GM19372 (cell line): Measurements from ENCODE around the gene DECR2.
"Not testable (repeated sequence)": the region's sequence is repeated elsewhere in the genome, so short reads cannot be mapped to it uniquely, and the experiment has no call there.

Experiments used
- ATAC-seq: cut with Tn5 transposase; IDR thresholded peaks from one replicate; pipeline ENCODE4 v1.9.1; 2021; ENCODE audit warnings: mild to moderate bottlenecking, low read depth, moderate library complexity; ENCODE audit not compliant: unreplicated experiment

The DECR2 gene

GRCh38 chr16:397736-398332 lies 3.9 kb upstream of the DECR2 start:
- no peak for ATAC-seq

DNA sequence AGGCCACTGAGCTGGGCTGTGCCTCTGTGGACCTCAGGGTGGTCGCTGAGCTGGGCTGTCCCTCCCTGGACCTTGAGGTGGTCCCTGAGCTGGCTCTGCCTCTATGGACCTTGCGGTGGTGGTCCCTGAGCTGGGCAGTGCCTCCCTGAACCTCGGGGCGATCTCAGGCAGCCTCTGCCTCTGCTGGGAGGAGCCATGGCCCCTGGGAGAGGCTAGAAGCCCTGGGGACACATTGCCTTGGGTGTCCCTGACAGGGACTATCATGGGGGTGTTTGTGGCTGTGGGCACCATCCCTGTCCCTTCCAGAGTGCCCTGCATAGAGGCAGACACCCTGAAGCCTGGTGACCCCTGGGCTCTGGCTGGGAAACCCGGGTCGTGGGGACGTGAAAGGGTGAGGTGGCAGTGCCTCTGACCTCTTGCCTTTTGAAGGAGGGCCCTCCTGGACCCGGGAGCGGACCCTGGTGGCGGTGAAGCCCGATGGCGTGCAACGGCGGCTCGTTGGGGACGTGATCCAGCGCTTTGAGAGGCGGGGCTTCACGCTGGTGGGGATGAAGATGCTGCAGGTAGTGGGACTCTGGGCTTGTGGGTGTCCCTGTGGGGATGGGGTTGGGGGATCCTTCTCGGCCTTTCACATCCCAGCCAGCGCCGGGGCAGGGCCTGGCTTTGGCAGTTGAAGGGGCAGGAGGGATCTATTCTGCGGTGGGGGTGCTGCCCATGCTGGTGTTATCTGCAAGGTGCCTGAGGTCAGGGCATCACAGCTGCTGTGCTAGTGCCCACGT lies 2.9 kb upstream of the DECR2 start:
- ATAC-seq: no peak

DNA sequence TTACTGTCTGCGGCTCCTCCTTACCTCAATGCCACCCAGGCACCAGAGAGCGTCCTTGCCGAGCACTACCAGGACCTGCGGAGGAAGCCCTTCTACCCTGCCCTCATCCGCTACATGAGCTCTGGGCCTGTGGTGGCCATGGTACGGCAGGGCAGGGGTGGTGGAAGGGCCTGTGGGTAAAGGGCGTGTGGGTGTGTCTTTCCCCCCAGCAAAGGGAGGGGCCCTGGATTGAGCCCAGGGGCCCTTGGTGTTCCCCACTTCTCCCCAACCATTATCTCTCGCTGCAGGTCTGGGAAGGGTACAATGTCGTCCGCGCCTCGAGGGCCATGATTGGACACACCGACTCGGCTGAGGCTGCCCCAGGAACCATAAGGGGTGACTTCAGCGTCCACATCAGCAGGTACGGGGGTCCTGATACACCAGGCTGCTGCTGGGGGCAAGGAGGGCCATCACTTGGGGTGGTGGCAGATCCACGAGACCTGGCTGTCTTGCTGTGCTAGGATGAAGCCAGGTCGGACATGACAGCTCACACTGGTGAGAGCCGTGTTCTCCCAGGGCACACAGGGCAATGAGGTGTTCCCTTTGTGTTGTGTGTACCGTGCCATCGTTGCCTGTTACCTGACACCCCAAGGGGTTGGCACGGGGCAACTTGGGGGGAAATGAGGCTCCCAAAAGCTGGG lies 2.2 kb upstream of the DECR2 start:
- no peak for ATAC-seq

DNA sequence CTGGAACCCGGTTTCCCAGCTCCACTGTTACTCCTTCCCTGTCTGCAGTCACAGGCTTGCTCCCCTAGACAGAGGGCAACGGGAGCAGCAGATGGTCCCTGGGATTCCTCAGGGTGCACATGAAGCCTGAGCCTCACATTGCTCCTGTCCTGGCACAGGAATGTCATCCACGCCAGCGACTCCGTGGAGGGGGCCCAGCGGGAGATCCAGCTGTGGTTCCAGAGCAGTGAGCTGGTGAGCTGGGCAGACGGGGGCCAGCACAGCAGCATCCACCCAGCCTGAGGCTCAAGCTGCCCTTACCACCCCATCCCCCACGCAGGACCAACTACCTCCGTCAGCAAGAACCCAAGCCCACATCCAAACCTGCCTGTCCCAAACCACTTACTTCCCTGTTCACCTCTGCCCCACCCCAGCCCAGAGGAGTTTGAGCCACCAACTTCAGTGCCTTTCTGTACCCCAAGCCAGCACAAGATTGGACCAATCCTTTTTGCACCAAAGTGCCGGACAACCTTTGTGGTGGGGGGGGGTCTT lies 1.6 kb upstream of the DECR2 start:
- ATAC-seq: no peak

- no peak for ATAC-seq
Observed at GRCh38 chr16:404971-405486, 3.3 kb downstream of the DECR2 start.

DNA sequence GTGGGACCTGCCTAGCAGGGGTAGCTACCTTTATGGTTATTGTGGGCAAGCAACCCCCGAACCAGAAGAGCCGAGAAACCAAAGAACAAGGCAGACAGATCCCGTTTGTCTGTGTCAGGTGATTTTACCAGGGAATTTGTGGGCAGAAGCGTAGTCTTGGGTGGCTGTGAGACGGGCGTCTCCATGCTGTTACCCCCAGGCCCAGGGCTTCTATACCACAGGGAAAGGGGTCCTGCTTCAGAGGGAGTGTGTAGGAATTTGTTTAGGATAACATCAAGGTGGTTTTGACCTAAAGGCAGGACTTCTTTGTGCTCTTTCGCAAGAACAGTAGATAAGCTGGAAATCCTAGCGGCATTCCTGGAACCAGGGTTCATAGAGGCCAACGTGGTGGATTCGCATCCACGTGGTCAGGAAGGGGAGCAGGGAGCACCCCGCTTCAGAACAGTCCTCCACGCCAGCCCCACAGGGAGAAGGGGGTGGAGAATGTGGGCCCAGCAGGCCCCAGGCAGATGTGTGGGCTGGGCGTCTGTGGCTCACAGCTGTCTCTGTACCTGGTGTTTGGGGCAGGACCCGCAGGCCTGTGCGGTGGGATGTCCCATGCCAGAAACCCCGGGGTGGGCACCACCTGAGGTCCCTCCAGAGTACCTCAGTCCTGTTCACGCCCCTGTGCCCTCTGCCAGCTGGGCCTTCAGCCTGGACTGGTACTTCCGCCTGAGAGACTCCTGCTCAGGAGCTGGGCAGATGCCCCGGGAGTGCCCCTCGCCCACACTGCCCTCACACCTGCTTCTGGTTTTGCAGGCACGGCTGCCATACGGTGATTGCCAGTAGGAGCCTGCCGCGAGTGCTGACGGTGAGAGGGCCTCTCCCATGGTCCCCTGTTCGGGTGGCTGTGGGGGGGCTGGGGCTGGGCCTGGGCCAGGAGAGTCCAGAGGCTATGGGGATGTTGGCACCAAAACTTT lies 4.1 kb downstream of the DECR2 start:
- ATAC-seq: no peak

GRCh38 chr16:407253-407652 lies 5.6 kb downstream of the DECR2 start:
- ATAC-seq: no peak

DNA sequence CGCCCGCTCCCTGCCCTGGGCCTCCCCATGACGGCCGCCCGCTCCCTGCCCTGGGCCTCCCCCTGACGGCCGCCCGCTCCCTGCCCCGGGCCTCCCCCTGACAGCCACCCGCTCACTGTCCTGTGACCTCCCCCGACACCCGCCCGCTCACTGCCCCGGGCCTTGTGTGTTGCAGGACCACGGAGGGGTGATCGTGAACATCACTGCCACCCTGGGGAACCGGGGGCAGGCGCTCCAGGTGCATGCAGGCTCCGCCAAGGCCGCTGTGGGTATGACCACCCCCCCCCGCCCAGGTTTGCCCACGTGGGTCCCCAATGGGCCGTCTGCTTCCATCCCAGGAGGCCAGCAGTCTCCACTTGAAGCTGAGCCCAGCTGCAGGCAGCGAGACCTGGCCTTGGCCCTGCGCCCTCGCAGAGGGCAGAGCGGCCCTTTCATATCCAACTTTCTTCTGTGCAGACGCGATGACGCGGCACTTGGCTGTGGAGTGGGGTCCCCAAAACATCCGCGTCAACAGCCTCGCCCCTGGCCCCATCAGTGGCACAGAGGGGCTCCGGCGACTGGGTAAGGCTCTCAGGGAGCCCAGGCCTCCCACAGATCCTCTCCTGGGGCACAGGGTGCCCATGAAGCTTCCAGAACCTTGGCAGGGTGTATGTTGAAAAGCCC lies 9.0 kb downstream of the DECR2 start:
- ATAC-seq: no peak

GRCh38 chr16:411576-412265 lies 10.0 kb downstream of the DECR2 start:
- no peak for ATAC-seq

GRCh38 chr16:414395-415169 lies 12.9 kb downstream of the DECR2 start:
- no peak for ATAC-seq

- ATAC-seq: not testable (repeated sequence)
Observed at GRCh38 chr16:415170-415498, 13.4 kb downstream of the DECR2 start.

DNA sequence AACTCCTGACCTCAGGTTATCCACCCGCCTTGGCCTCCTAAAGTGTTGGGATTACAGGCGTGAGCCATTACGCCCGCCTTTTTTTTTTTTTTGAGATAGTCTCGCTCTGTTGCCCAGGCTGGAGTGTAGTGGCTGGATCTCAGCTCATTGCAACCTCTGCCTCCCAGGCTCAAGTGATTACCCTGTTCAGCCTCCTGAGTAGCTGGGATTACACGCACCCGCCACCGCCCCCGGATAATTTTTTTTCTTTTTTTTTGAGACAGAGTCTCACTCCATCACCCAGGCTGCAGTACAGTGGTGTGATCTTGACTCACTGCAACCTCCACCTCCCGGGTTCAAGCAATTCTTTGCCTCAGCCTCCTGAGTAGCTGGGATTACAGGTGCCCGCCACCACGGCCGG lies 20.5 kb downstream of the DECR2 start:
- not testable (repeated sequence) for ATAC-seq

GRCh38 chr16:424033-424622 lies 22.4 kb downstream of the DECR2 start:
- ATAC-seq: no peak

- ATAC-seq: no peak
Observed at GRCh38 chr16:424623-425081, 23.0 kb downstream of the DECR2 start.

- peak; percentile 83 for ATAC-seq
Observed at GRCh38 chr16:425082-425718, 23.5 kb downstream of the DECR2 start, which contains the start of gene RAB11FIP3. RAB11FIP3 (plus strand) TSS chr16:425649; CDS start chr16:426007, 358 bp downstream.

DNA sequence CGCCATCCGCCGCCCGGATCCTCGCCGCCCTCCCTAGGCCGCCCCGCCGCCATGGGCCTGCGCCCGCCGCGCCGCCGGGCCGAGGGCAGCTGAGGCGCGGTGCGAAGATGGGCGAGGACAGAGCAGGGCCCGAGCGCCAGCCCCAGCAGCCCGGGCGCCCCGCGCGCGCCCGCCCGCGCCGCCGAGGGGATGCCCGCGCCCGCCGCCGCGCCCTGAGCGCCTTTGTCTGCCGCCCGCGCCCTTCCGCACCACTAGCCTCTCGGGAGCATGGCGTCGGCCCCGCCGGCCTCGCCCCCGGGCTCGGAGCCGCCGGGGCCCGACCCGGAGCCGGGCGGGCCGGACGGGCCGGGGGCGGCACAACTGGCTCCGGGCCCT lies 24.0 kb downstream of the DECR2 start:
- ATAC-seq: peak; percentile 36

DNA sequence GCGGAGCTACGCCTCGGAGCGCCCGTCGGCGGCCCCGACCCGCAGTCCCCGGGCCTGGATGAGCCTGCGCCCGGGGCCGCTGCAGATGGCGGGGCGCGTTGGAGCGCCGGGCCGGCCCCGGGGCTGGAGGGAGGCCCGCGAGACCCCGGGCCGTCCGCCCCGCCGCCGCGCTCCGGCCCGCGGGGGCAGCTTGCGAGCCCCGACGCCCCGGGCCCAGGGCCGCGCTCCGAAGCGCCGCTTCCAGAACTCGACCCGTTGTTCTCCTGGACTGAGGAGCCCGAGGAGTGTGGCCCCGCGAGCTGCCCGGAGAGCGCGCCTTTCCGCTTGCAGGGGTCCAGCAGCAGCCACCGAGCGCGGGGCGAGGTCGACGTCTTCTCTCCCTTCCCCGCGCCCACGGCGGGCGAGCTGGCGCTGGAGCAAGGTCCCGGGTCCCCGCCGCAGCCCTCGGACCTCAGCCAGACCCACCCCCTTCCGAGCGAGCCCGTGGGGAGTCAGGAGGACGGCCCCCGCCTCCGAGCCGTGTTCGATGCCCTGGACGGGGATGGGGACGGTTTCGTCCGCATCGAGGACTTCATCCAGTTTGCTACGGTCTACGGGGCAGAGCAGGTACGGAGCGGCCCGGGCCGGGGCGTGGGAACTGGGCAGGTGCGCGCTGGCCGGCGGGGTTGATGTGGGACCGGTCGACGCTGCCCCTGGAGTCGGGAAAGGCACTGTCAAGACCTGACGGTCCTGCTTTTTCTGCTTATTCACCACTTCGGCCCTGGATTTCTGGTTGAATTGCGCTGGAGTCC lies 24.6 kb downstream of the DECR2 start:
- no peak for ATAC-seq
